ENCODE data around the gene PSMD3. TPM values are rescaled to one million over a fixed set of nuclear protein-coding genes. Genes with fewer than 3 reads are reported as not detected.

Gene PSMD3
- polyA plus RNA-seq (2013), result 139 and 146 TPM in 2 replicates

DNA sequence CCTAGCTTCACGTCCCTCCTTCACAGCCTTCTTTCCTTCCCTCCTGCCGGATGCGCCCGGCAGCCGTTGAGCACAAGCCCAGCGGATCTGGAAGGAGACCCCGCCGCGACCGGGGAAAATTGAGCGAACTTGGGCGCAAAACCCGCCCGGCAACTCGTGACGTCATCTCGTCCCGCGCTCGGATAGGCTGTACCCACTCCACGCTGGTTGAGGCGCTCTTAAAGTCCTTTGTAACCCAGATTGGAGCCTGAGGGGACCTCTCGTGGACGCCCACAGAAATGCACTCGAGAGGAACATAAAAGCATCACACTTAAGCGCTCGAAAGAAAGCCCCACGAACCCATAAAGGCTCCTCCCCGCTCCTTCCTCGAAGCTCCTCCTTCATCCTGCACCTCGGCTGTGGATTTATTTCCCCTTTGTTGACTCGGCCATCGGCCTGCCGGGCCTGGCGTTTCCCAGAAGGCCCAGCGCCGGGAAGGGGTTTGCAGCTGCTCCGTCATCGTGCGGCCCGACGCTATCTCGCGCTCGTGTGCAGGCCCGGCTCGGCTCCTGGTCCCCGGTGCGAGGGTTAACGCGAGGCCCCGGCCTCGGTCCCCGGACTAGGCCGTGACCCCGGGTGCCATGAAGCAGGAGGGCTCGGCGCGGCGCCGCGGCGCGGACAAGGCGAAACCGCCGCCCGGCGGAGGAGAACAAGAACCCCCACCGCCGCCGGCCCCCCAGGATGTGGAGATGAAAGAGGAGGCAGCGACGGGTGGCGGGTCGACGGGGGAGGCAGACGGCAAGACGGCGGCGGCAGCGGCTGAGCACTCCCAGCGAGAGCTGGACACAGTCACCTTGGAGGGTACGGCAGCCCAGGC lies at the start of gene PSMD3:
Gene PSMD3 (plus strand): TSS at position 457 of the 856 bp plus-strand sequence. CDS start 164 bp downstream, at position 621.
- Histone ChIP-seq H4K8ac (ENCODE audit: low read depth, low read length) (peak within 1 kb of the TSS; percentile 77), H2BK12ac (ENCODE audit: low read length) (peak within 1 kb of the TSS; percentile 5), H2BK5ac (ENCODE audit: low read depth, low read length, poor library complexity) (peak within 1 kb of the TSS; percentile 88), H3K18ac (ENCODE audit: low read length) (peak within 1 kb of the TSS; percentile 73), H3K4me2 (ENCODE audit: low read length) (peak within 1 kb of the TSS; percentile 99), H3K36me3 (ENCODE audit: control insufficient read depth in 1 of 2, insufficient read depth in 2 of 2, low read length in 2 of 2) (peaks cover 16 to 17% of the 10 kb centered on the region in 2 experiments), H3K14ac (ENCODE audit: low read length) (peak within 1 kb of the TSS; percentile 99), H4K12ac (ENCODE audit: low read depth, low read length) (peak within 1 kb of the TSS; percentile 91), H3K4me1 (ENCODE audit: control insufficient read depth in 1 of 2, insufficient read depth in 2 of 2, low read length in 2 of 2) (peaks cover 2 to 4% of the 10 kb centered on the region in 2 experiments), H3K27ac (ENCODE audit: low read depth, low read length) (peak within 1 kb of the TSS; percentile 82), H3K27me3 (ENCODE audit: insufficient read depth, low read length) (no peaks in the 10 kb centered on the region), H3K4me3 (ENCODE audit: low read depth, low read length) (peak within 1 kb of the TSS; percentile 99), H3K9me3 (ENCODE audit: insufficient read depth, low read depth, low read length) (peaks cover 3% of the 10 kb centered on the region), H2AK5ac (ENCODE audit: low read length) (peak within 1 kb of the TSS; percentile 78), H3K23ac (ENCODE audit: low read length) (no peak within 1 kb of the TSS), H3K9ac (ENCODE audit: low read length) (peak within 1 kb of the TSS; percentile 97), H3K79me2 (ENCODE audit: control insufficient read depth, insufficient read depth, low read length, poor library complexity) (peaks cover 9% of the 10 kb centered on the region), H4K91ac (ENCODE audit: low read depth, low read length) (peak within 1 kb of the TSS; percentile 95), H3K79me1 (ENCODE audit: low read length) (peaks cover 9% of the 10 kb centered on the region), H2AFZ (ENCODE audit: insufficient read depth, low read length, poor library complexity) (peak within 1 kb of the TSS; percentile 77), H2BK120ac (ENCODE audit: insufficient read depth, low read length, poor library complexity) (peak within 1 kb of the TSS; percentile 88), H3K4ac (ENCODE audit: low read depth, low read length) (peak within 1 kb of the TSS; percentile 96)
- WGBS (ENCODE audit: extremely low coverage, insufficient coverage, insufficient read length), result no CpG with 5 or more reads among the region's 84 CpGs
- DNase-seq, result peak; percentile 100

DNA sequence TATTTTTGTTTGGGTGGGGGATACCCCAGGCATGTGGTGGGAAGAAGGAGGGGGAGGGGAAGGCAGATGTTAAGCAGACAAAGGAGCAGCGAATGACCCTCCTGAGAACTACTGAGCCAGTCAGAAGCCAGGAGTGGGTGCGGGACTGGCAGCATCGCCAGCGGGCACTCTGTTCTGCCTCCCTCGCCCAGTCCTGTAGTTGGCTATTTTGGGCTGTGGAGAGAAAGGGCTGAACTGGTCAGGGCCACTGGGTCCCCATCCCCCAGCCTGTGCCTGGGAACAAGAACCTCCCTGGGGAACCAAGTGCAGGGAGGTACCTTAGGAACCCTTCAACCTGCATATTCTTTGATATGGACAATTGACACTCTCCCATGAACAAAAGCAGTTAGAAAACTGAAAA lies 46.7 kb upstream of the PSMD3 start:
- no peaks in the 10 kb centered on the region for H3K79me1 ChIP-seq (ENCODE audit: low read length)
- H3K4me3 ChIP-seq (ENCODE audit: low read depth, low read length), result no peak overlapping the region
- no peak overlapping the region for H4K8ac ChIP-seq (ENCODE audit: low read depth, low read length)
- no peak overlapping the region for H2AK5ac ChIP-seq (ENCODE audit: low read length)
- H3K27me3 ChIP-seq (ENCODE audit: insufficient read depth, low read length), result no peaks in the 10 kb centered on the region
- H3K79me2 ChIP-seq (ENCODE audit: control insufficient read depth, insufficient read depth, low read length, poor library complexity), result no peaks in the 10 kb centered on the region
- no peak overlapping the region for H2BK120ac ChIP-seq (ENCODE audit: insufficient read depth, low read length, poor library complexity)
- no peak overlapping the region for H3K18ac ChIP-seq (ENCODE audit: low read length)
- no peak for DNase-seq
- H3K9me3 ChIP-seq (ENCODE audit: insufficient read depth, low read depth, low read length), result no peaks in the 10 kb centered on the region
- H3K9ac ChIP-seq (ENCODE audit: low read length), result no peak overlapping the region
- no peak overlapping the region for H3K4me2 ChIP-seq (ENCODE audit: low read length)
- H3K36me3 ChIP-seq (ENCODE audit: control insufficient read depth in 1 of 2, insufficient read depth in 2 of 2, low read length in 2 of 2), result no peaks in the 10 kb centered on the region
- H4K91ac ChIP-seq (ENCODE audit: low read depth, low read length), result no peak overlapping the region
- no peaks in the 10 kb centered on the region for H3K4me1 ChIP-seq (ENCODE audit: control insufficient read depth in 1 of 2, insufficient read depth in 2 of 2, low read length in 2 of 2)
- no peak overlapping the region for H3K4ac ChIP-seq (ENCODE audit: low read depth, low read length)
- no peak overlapping the region for H3K23ac ChIP-seq (ENCODE audit: low read length)
- no peak overlapping the region for H4K12ac ChIP-seq (ENCODE audit: low read depth, low read length)
- H2BK5ac ChIP-seq (ENCODE audit: low read depth, low read length, poor library complexity), result no peak overlapping the region
- H2BK12ac ChIP-seq (ENCODE audit: low read length), result no peak overlapping the region
- H2AFZ ChIP-seq (ENCODE audit: insufficient read depth, low read length, poor library complexity), result no peak overlapping the region
- H3K27ac ChIP-seq (ENCODE audit: low read depth, low read length), result no peak overlapping the region
- no CpG with 5 or more reads among the region's 5 CpGs for WGBS (ENCODE audit: extremely low coverage, insufficient coverage, insufficient read length)
- H3K14ac ChIP-seq (ENCODE audit: low read length), result no peak overlapping the region

DNA sequence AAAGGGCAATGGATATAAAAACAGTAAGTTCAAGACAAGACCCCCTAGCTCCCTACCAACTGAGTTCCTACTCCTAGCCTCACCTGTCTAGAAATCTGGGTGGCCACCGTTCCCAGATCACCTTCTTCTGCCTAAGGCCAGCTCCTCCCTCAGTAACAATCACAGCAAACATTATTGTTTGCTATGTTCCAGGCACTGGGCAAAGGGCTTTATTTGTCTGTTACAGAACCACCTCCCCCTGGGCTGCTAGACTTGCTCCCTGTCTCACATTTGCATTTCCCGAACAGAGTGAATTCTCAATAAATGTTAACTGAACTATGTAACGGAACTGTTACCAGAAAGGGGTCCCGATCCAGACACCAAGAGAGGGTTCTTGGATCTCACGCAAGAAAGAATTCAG lies 46.3 kb upstream of the PSMD3 start:
- Histone ChIP-seq H2AK5ac (ENCODE audit: low read length) (no peak overlapping the region), H2AFZ (ENCODE audit: insufficient read depth, low read length, poor library complexity) (no peak overlapping the region), H3K4me2 (ENCODE audit: low read length) (no peak overlapping the region), H2BK120ac (ENCODE audit: insufficient read depth, low read length, poor library complexity) (no peak overlapping the region), H3K4ac (ENCODE audit: low read depth, low read length) (no peak overlapping the region), H3K18ac (ENCODE audit: low read length) (no peak overlapping the region), H3K9ac (ENCODE audit: low read length) (no peak overlapping the region), H3K79me2 (ENCODE audit: control insufficient read depth, insufficient read depth, low read length, poor library complexity) (no peaks in the 10 kb centered on the region), H3K27ac (ENCODE audit: low read depth, low read length) (no peak overlapping the region), H4K91ac (ENCODE audit: low read depth, low read length) (no peak overlapping the region), H3K36me3 (ENCODE audit: control insufficient read depth in 1 of 2, insufficient read depth in 2 of 2, low read length in 2 of 2) (no peaks in the 10 kb centered on the region), H2BK12ac (ENCODE audit: low read length) (no peak overlapping the region), H3K14ac (ENCODE audit: low read length) (no peak overlapping the region), H3K27me3 (ENCODE audit: insufficient read depth, low read length) (no peaks in the 10 kb centered on the region), H3K4me1 (ENCODE audit: control insufficient read depth in 1 of 2, insufficient read depth in 2 of 2, low read length in 2 of 2) (no peaks in the 10 kb centered on the region), H3K4me3 (ENCODE audit: low read depth, low read length) (no peak overlapping the region), H4K8ac (ENCODE audit: low read depth, low read length) (no peak overlapping the region), H2BK5ac (ENCODE audit: low read depth, low read length, poor library complexity) (no peak overlapping the region), H3K79me1 (ENCODE audit: low read length) (no peaks in the 10 kb centered on the region), H3K23ac (ENCODE audit: low read length) (no peak overlapping the region), H3K9me3 (ENCODE audit: insufficient read depth, low read depth, low read length) (no peaks in the 10 kb centered on the region), H4K12ac (ENCODE audit: low read depth, low read length) (no peak overlapping the region)
- DNase-seq, result no peak
- WGBS (ENCODE audit: extremely low coverage, insufficient coverage, insufficient read length), result no CpG with 5 or more reads among the region's 5 CpGs

DNA sequence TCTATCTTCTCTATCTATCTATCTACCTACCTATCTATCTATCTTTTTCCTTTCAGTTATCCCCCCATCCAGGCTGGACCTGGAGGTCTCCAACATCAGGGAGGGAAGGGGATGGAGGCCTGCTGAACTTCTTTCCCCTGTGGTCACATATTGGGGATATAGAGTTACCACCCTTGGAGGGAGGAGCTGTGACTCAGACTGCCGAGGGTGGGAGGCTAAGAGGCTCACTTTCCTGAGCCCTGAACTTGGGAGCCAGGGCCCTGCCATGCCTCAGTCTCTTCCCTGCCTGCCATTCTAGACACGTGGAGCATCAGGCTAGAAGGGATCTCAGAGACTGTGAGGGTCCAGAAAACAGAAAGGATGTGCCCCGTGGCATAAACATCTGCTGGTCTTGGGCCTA lies 44.7 kb upstream of the PSMD3 start:
- Histone ChIP-seq H3K79me2 (ENCODE audit: control insufficient read depth, insufficient read depth, low read length, poor library complexity) (no peaks in the 10 kb centered on the region), H3K23ac (ENCODE audit: low read length) (no peak overlapping the region), H3K27me3 (ENCODE audit: insufficient read depth, low read length) (no peaks in the 10 kb centered on the region), H3K79me1 (ENCODE audit: low read length) (no peaks in the 10 kb centered on the region), H4K8ac (ENCODE audit: low read depth, low read length) (no peak overlapping the region), H4K91ac (ENCODE audit: low read depth, low read length) (no peak overlapping the region), H2AK5ac (ENCODE audit: low read length) (no peak overlapping the region), H4K12ac (ENCODE audit: low read depth, low read length) (no peak overlapping the region), H3K14ac (ENCODE audit: low read length) (no peak overlapping the region), H3K36me3 (ENCODE audit: control insufficient read depth in 1 of 2, insufficient read depth in 2 of 2, low read length in 2 of 2) (no peaks in the 10 kb centered on the region), H3K4me1 (ENCODE audit: control insufficient read depth in 1 of 2, insufficient read depth in 2 of 2, low read length in 2 of 2) (no peaks in the 10 kb centered on the region), H3K9me3 (ENCODE audit: insufficient read depth, low read depth, low read length) (no peaks in the 10 kb centered on the region), H3K27ac (ENCODE audit: low read depth, low read length) (no peak overlapping the region), H3K4me2 (ENCODE audit: low read length) (no peak overlapping the region), H3K4me3 (ENCODE audit: low read depth, low read length) (no peak overlapping the region), H3K18ac (ENCODE audit: low read length) (no peak overlapping the region), H2BK12ac (ENCODE audit: low read length) (no peak overlapping the region), H2AFZ (ENCODE audit: insufficient read depth, low read length, poor library complexity) (no peak overlapping the region), H3K9ac (ENCODE audit: low read length) (no peak overlapping the region), H2BK5ac (ENCODE audit: low read depth, low read length, poor library complexity) (no peak overlapping the region), H3K4ac (ENCODE audit: low read depth, low read length) (no peak overlapping the region), H2BK120ac (ENCODE audit: insufficient read depth, low read length, poor library complexity) (no peak overlapping the region)
- no CpG with 5 or more reads among the region's 3 CpGs for WGBS (ENCODE audit: extremely low coverage, insufficient coverage, insufficient read length)
- no peak for DNase-seq

Data from trophoblast cell (in vitro differentiated cells and primary cell).